HCT116 (cell line): ENCODE measurements around the gene MAML2. TPM values are rescaled to one million over a fixed set of nuclear protein-coding genes. Genes with fewer than 3 reads are reported as not detected.

Experiments
- ATAC-seq: fragments of 200-7000 bp; cut with Tn5 transposase; 2 replicates; pipeline ENCODE4 v1.9.1; 2020; ENCODE audit warnings: mild to moderate bottlenecking, moderate library complexity
- BruUV-seq: library from RNA; stranded (reverse); fragments of 400-500 nt; replicated peaks from 2 replicates; lab custom pipeline; 2021; lab: Mats Ljungman, UMichigan
- CTCF ChIA-PET: fragments of 300-600 bp; sonication (Branson Sonifier 250); formaldehyde crosslinking; loops from one replicate; lab custom pipeline; 2021; ENCODE audit warnings: antibody characterized with exemption; lab: Charles Lee
- POLR2A ChIA-PET: fragments of 300-600, 350-600 bp; sonication (Branson Sonifier 250); formaldehyde crosslinking; loops from one replicate; lab custom pipeline; 2021; ENCODE audit warnings: antibody characterized with exemption; lab: Charles Lee
- RAD21 ChIA-PET, 2 experiments: fragments of 300-600 bp; sonication (Branson Sonifier 250); formaldehyde crosslinking; loops; one replicate each; lab custom pipeline; 2023; ENCODE audit warnings: low total read pairs in 2 of 2; ENCODE audit not compliant: uncharacterized antibody in 2 of 2, unreplicated experiment in 2 of 2, low non-redundant PET in 1 of 2; lab: Charles Lee
- DNase-seq: peaks from one replicate; pipeline ENCODE4 v3.0.0-alpha.2; 2010; ENCODE audit warnings: low read depth, low spot score
- H2AFZ ChIP-seq: fragments of 200-600 bp; shearing (Covaris generic), sonication (generic); 2 replicates; pipeline ENCODE4 v1.6.1; 2017; ENCODE audit warnings: low read depth, mixed run types, mixed read lengths, antibody characterized with exemption, low read length; ENCODE audit not compliant: poor library complexity, severe bottlenecking
- H3K27ac ChIP-seq: 2 replicates; pipeline ENCODE4 v1.5.1; 2012; ENCODE audit warnings: low read depth, low read length
- H3K27me3 ChIP-seq: fragments of 200-600 bp; sonication (generic); 2 replicates; pipeline ENCODE4 v1.6.1; 2016; ENCODE audit warnings: mixed run types, low read length, mixed read lengths; ENCODE audit not compliant: insufficient read depth
- H3K36me3 ChIP-seq, 2 experiments: fragments of 200-500 bp in 1 of 2; fragments of 200-600 bp in 1 of 2; sonication (Bioruptor generic) in 1 of 2; sonication (generic) in 1 of 2; 2 replicates each; pipeline versions ENCODE4 v1.5.1 to v1.6.1; 2014 to 2016; ENCODE audit warnings: low read length in 2 of 2, inconsistent platforms in 1 of 2, mixed read lengths in 1 of 2, mixed run types in 1 of 2; ENCODE audit not compliant: insufficient read depth in 2 of 2, control insufficient read depth in 1 of 2
- H3K4me1 ChIP-seq, 2 experiments: fragments of 200-600 bp in 1 of 2; sonication (generic) in 1 of 2; 2 replicates each; pipeline versions ENCODE4 v1.5.1 to v1.6.1; 2012 to 2017; ENCODE audit warnings: low read length in 2 of 2, inconsistent platforms in 1 of 2, mild to moderate bottlenecking in 1 of 2, mixed read lengths in 1 of 2, mixed run types in 1 of 2, moderate library complexity in 1 of 2; ENCODE audit not compliant: insufficient read depth in 2 of 2, control insufficient read depth in 1 of 2
- H3K4me2 ChIP-seq: fragments of 200-600 bp; sonication (generic); 2 replicates; pipeline ENCODE4 v1.6.1; 2017; ENCODE audit warnings: mixed run types, low read length, mixed read lengths
- H3K4me3 ChIP-seq, 2 experiments: fragments of 200-600 bp in 1 of 2; sonication (generic) in 1 of 2; replicated peaks in 1 of 2; 2 replicates each; pipeline ENCODE4 v1.5.1; 2011 to 2016; ENCODE audit warnings: low read length in 2 of 2, control low read depth in 1 of 2, low read depth in 1 of 2, mild to moderate bottlenecking in 1 of 2, mixed read lengths in 1 of 2, mixed run types in 1 of 2
- H3K79me2 ChIP-seq: fragments of 200-600 bp; sonication (generic); 2 replicates; pipeline ENCODE4 v1.6.1; 2017; ENCODE audit warnings: mild to moderate bottlenecking, mixed run types, low read length, moderate library complexity, mixed read lengths; ENCODE audit not compliant: insufficient read depth
- H3K9ac ChIP-seq: fragments of 200-600 bp; sonication (generic); 2 replicates; pipeline ENCODE4 v1.6.1; 2016; ENCODE audit warnings: low read length, mixed read lengths
- H3K9me2 ChIP-seq: fragments of 200-600 bp; sonication (generic), shearing (Covaris generic); 2 replicates; pipeline ENCODE4 v1.6.1; 2017; ENCODE audit warnings: mixed run types, mild to moderate bottlenecking, moderate library complexity; ENCODE audit not compliant: insufficient read depth
- H3K9me3 ChIP-seq, 2 experiments: fragments of 200-500 bp in 1 of 2; fragments of 200-600 bp in 1 of 2; sonication (Bioruptor generic) in 1 of 2; sonication (generic) in 1 of 2; 2 replicates each; pipeline ENCODE4 v1.6.1; 2014 to 2017; ENCODE audit warnings: low read length in 2 of 2, mixed read lengths in 2 of 2, inconsistent platforms in 1 of 2, low read depth in 1 of 2, mild to moderate bottlenecking in 1 of 2, mixed run types in 1 of 2, moderate library complexity in 1 of 2; ENCODE audit not compliant: control insufficient read depth in 1 of 2, insufficient read depth in 1 of 2
- H4K20me1 ChIP-seq: fragments of 200-600 bp; sonication (generic), shearing (Covaris generic); 2 replicates; pipeline ENCODE4 v1.6.1; 2017; ENCODE audit warnings: mixed run types, mild to moderate bottlenecking, moderate library complexity; ENCODE audit not compliant: insufficient read depth
- ATF3 ChIP-seq: IDR thresholded peaks from 2 replicates; pipeline ENCODE4 v1.6.1; 2012
- CBX3 ChIP-seq: IDR thresholded peaks from 2 replicates; pipeline ENCODE4 v1.6.1; 2012; ENCODE audit warnings: low read depth
- ELF1 ChIP-seq: IDR thresholded peaks from 2 replicates; pipeline ENCODE4 v1.6.1; 2012; ENCODE audit warnings: low read depth, borderline replicate concordance
- EZH2phosphoT487 ChIP-seq: fragments of 200-600 bp; IDR thresholded peaks from 2 replicates; pipeline ENCODE4 v1.6.1; 2018; ENCODE audit warnings: antibody characterized with exemption, borderline replicate concordance
- JUND ChIP-seq: IDR thresholded peaks from 2 replicates; pipeline ENCODE4 v1.6.1; 2012
- MAX ChIP-seq: IDR thresholded peaks from 2 replicates; pipeline ENCODE4 v1.6.1; 2012
- POLR2A ChIP-seq: IDR thresholded peaks from 2 replicates; pipeline ENCODE4 v1.7.0; 2011; ENCODE audit warnings: borderline replicate concordance; ENCODE audit not compliant: insufficient read depth, insufficient read length; ENCODE audit errors: extremely low read depth
- REST ChIP-seq: IDR thresholded peaks from 2 replicates; pipeline ENCODE4 v1.6.1; 2012; ENCODE audit warnings: low read depth
- SP1 ChIP-seq: IDR thresholded peaks from 2 replicates; pipeline ENCODE4 v1.6.1; 2012; ENCODE audit warnings: low read depth
- TCF7L2 ChIP-seq: IDR thresholded peaks from 2 replicates; pipeline ENCODE4 v1.7.0; 2011; ENCODE audit warnings: borderline replicate concordance, inconsistent platforms; ENCODE audit not compliant: insufficient read depth, insufficient read length; ENCODE audit errors: extremely low read depth
- YY1 ChIP-seq: IDR thresholded peaks from 2 replicates; pipeline ENCODE4 v1.6.1; 2011; ENCODE audit warnings: low read length, low read depth, moderate library complexity, mild to moderate bottlenecking; ENCODE audit not compliant: insufficient replicate concordance; ENCODE audit errors: extremely low read depth
- ZNF274 ChIP-seq: fragments of 200-500 bp; sonication (Bioruptor generic); IDR thresholded peaks from 2 replicates; pipeline ENCODE4 v1.6.1; 2014; ENCODE audit warnings: mild to moderate bottlenecking, low read depth, low read length, inconsistent platforms
- intact Hi-C: fragments of 100-400 bp; cut with micrococcal nuclease; formaldehyde crosslinking; loops from 2 replicates; pipeline ENCODE4 v1.10.0; 2022
- total RNA-seq: library from RNA; stranded (reverse); gene quantifications from one replicate; pipeline ENCODE4 v1.2.1, GENCODE V29; 2021; ENCODE audit not compliant: unreplicated experiment
- TF ChIP-seq, protein P1 (sequence below): IDR thresholded peaks from 2 replicates; pipeline ENCODE4 v1.6.1; 2011; ENCODE audit warnings: mild to moderate bottlenecking, low read length, moderate library complexity; ENCODE audit not compliant: insufficient replicate concordance; ENCODE audit errors: extremely low read depth

Gene MAML2
- total RNA-seq, 1 experiment from 2014 or later, result 2.6 TPM

DNA sequence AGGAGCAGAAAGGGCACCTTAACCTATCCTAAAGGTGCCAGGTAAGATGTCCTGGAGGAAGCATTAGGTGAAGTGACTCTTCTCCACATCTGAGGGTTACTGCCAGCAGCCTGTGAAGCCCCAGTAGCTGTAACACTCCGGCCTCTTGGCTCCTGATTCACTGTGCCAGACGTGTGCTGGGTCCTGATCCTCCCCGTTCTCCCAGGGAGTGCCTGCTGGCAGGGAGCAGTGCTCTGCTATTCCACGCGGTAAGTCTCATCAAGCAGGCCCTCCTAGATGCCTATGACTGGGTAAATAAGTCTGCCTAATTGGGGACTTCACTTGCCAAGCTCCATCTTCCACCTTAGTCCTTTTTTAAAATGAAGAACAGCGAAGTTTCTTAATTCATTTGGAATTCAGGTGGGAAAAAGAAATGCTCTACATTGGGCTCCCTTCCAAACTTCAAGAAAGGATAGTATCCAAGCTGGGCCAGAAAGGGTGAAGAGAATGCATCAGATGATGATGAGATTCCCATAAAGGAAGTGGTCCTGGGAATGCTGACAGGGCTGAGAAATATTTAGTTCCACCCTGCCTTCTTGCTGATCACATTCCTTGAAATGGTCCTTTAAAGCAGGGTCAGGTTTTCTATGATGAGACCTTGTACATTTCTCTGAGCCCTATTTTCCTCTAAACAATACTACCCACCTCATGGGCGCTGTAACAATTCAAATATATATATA is 188.0 kb downstream of the MAML2 start:
- POLR2A ChIA-PET, result no interaction called here
- peaks cover 12 to 29% of the 10 kb centered on the region in 2 experiments; a peak in 3 of 4 replicates for H3K4me1 ChIP-seq
- no peaks in the 10 kb centered on the region for H3K9me2 ChIP-seq
- no peaks in the 10 kb centered on the region for H3K27me3 ChIP-seq
- no peaks in the 10 kb centered on the region for H3K9me3 ChIP-seq
- H3K9ac ChIP-seq, result no peak overlapping the region
- no peak for ATAC-seq
- no peaks in the 10 kb centered on the region for H3K36me3 ChIP-seq
- no peaks in the 10 kb centered on the region for H4K20me1 ChIP-seq
- no peaks in the 10 kb centered on the region for H3K79me2 ChIP-seq
- no peak for TF ChIP-seq CBX3
- TF ChIP-seq, all 23 proteins: peak for 0
- Histone ChIP-seq H3K27ac (no peak overlapping the region), H3K4me3 (no peak overlapping the region), H3K4me2 (0 out of 2 replicates have a peak overlapping the region, but pooled peaks have one; percentile 4), H2AFZ (no peak overlapping the region)
- no peak for DNase-seq
- RAD21 ChIA-PET, result no interaction called here
- intact Hi-C loops, result no loop called here
- no TSS peak for BruUV-seq
- CTCF ChIA-PET, result interaction anchor here (1.2 kb wide), 2 partner anchors 99 to 188 kb away, joined by 7 to 10 read pairs; partner anchors contain the start of gene MAML2

GRCh38 chr11:96152623-96153022 is 190.4 kb downstream of the MAML2 start:
- CTCF ChIA-PET, result no interaction called here
- no peak overlapping the region for H2AFZ ChIP-seq
- intact Hi-C loops, result no loop called here
- no peak for TF ChIP-seq MAX
- TF ChIP-seq ATF3, result no peak
- no peak for TF ChIP-seq SP1
- TF ChIP-seq ELF1, result no peak
- TF ChIP-seq REST, result no peak
- TF ChIP-seq, protein P1, sequence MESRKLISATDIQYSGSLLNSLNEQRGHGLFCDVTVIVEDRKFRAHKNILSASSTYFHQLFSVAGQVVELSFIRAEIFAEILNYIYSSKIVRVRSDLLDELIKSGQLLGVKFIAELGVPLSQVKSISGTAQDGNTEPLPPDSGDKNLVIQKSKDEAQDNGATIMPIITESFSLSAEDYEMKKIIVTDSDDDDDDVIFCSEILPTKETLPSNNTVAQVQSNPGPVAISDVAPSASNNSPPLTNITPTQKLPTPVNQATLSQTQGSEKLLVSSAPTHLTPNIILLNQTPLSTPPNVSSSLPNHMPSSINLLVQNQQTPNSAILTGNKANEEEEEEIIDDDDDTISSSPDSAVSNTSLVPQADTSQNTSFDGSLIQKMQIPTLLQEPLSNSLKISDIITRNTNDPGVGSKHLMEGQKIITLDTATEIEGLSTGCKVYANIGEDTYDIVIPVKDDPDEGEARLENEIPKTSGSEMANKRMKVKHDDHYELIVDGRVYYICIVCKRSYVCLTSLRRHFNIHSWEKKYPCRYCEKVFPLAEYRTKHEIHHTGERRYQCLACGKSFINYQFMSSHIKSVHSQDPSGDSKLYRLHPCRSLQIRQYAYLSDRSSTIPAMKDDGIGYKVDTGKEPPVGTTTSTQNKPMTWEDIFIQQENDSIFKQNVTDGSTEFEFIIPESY, result no peak
- no peak for TF ChIP-seq EZH2phosphoT487
- no peak for TF ChIP-seq JUND
- no peak for TF ChIP-seq POLR2A
- no peak for TF ChIP-seq CBX3
- TF ChIP-seq ZNF274, result no peak
- TF ChIP-seq TCF7L2, result no peak
- TF ChIP-seq YY1, result no peak

More at GRCh38 chr11:96152623-96153022, 190.4 kb downstream of the MAML2 start:
- no peaks in the 10 kb centered on the region for H3K36me3 ChIP-seq
- H4K20me1 ChIP-seq, result no peaks in the 10 kb centered on the region
- H3K4me2 ChIP-seq, result no peak overlapping the region
- H3K4me3 ChIP-seq, result no peak overlapping the region
- BruUV-seq, result no TSS peak
- H3K9me3 ChIP-seq, result no peaks in the 10 kb centered on the region
- no peak for ATAC-seq
- H3K79me2 ChIP-seq, result no peaks in the 10 kb centered on the region
- ChIA-PET POLR2A (no interaction called here), RAD21 (interaction anchor here in 1 of 2 experiments (0.7 kb wide), 1 partner anchor 317 kb away, joined by 4 read pairs; no protein-coding TSS in a partner anchor)
- no peaks in the 10 kb centered on the region for H3K9me2 ChIP-seq
- DNase-seq, result no peak
- no peak overlapping the region for H3K27ac ChIP-seq
- H3K27me3 ChIP-seq, result no peaks in the 10 kb centered on the region
- H3K9ac ChIP-seq, result no peak overlapping the region
- H3K4me1 ChIP-seq, result peaks cover 12 to 34% of the 10 kb centered on the region in 2 experiments; a peak in 3 of 4 replicates
